SU-DHL-6 (cell line): ENCODE measurements around the gene ACYP1.

Experiments used
- CTCF ChIP-seq: fragments of 200-600 bp; sonication (generic); IDR thresholded peaks from one replicate; pipeline ENCODE4 v1.5.1; 2017; ENCODE audit warnings: antibody characterized with exemption, mild to moderate bottlenecking, low read length, moderate library complexity; ENCODE audit not compliant: insufficient read depth, poor library complexity, severe bottlenecking
- EZH2phosphoT487 ChIP-seq: fragments of 200-600 bp; sonication (generic), shearing (Covaris generic); conservative IDR thresholded peaks from 2 replicates; pipeline ENCODE4 v1.6.1; 2018; ENCODE audit warnings: mild to moderate bottlenecking, antibody characterized with exemption, low read length, moderate library complexity, mixed read lengths

GRCh38 chr14:75046899-75047298 is 16.9 kb downstream of the ACYP1 start:
- TF ChIP-seq CTCF, result no peak
- no peak for TF ChIP-seq EZH2phosphoT487
